ENCODE data around the gene PHOSPHO2. TPM values are rescaled to one million over a fixed set of nuclear protein-coding genes. Genes with fewer than 3 reads are reported as not detected.
A peak's percentile ranks its signal among the peaks of the same experiment; 100 is the strongest.

PHOSPHO2 gene
- total and polyA plus RNA-seq, 9 of the 15 experiments (the other 6 are each of a cell fraction or from before 2014, with no cell fraction given) = 7.8 to 19.1 (median 11.7) TPM

DNA sequence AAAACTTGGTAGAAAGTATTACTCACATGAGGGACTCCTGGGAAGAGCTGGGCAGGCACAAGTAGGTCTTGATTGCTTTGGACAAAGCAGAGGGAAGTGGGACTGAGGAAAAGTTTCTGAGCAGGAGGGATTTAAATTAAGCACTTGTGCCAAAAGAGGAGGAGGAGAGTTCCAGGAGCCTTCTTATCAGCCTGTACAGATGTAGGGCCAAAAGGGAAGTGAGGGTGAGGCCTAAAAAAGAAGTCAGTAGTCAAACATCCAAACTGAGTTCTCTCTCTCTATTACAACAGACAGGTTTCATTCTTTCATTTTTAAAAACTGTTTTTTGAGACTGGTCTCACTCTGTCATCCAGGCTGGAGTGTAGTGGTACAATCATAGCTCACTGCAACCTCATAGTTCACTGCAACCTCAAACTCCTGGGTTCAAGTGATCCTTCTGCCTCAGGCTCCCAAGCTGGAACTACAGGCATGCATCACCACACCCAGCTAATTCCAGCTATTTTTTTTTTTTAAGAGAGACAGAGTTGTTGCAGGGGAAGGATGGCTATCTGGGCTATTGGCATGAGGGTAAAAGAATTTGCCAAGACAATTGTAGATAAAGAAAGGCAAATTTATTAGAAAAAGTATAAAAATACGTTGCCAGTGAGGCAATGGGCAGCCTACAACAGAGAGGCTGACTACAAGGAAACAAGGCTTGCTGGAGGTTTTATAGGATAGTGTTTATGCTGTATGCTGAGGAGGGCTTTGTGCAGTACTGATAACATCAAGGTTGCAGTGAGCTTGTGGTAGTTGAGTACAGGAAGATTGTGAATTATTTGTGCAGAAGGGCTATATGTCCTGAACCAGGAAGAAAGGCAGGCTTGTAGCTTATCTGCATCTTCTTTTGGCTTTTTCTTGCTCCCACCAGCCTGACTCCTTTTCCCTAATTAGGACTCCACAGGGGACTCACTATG, 29.0 kb upstream of the PHOSPHO2 start (continued):
- TF ChIP-seq, protein P1, sequence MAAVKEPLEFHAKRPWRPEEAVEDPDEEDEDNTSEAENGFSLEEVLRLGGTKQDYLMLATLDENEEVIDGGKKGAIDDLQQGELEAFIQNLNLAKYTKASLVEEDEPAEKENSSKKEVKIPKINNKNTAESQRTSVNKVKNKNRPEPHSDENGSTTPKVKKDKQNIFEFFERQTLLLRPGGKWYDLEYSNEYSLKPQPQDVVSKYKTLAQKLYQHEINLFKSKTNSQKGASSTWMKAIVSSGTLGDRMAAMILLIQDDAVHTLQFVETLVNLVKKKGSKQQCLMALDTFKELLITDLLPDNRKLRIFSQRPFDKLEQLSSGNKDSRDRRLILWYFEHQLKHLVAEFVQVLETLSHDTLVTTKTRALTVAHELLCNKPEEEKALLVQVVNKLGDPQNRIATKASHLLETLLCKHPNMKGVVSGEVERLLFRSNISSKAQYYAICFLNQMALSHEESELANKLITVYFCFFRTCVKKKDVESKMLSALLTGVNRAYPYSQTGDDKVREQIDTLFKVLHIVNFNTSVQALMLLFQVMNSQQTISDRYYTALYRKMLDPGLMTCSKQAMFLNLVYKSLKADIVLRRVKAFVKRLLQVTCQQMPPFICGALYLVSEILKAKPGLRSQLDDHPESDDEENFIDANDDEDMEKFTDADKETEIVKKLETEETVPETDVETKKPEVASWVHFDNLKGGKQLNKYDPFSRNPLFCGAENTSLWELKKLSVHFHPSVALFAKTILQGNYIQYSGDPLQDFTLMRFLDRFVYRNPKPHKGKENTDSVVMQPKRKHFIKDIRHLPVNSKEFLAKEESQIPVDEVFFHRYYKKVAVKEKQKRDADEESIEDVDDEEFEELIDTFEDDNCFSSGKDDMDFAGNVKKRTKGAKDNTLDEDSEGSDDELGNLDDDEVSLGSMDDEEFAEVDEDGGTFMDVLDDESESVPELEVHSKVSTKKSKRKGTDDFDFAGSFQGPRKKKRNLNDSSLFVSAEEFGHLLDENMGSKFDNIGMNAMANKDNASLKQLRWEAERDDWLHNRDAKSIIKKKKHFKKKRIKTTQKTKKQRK (IDR thresholded peaks at IDR 0.05; ENCODE audit: borderline replicate concordance, low read depth, low read length) = no peak
- TF ChIP-seq ZNF143 (CRISPR knock-in tag; IDR thresholded peaks at IDR 0.05) (no peak), STAG1 (CRISPR knock-in tag; IDR thresholded peaks at IDR 0.05; ENCODE audit: borderline replicate concordance) (no peak), ZNF764 (CRISPR knock-in tag; IDR thresholded peaks at IDR 0.05; ENCODE audit: low read depth) (no peak), RHOXF2B (CRISPR knock-in tag; conservative IDR thresholded peaks at IDR 0.05) (no peak), ZNF507 (tag; conservative IDR thresholded peaks at IDR 0.05) (no peak), PCBP2 (IDR thresholded peaks at IDR 0.05; ENCODE audit: low read depth, low read length, poor library complexity, severe bottlenecking) (no peak), CHAMP1 (IDR thresholded peaks at IDR 0.05) (no peak; the same call in 1 of the 2 replicates), FOS (IDR thresholded peaks at IDR 0.05; ENCODE audit: extremely low read depth, insufficient read length) (no peak), ZNF696 (CRISPR knock-in tag; conservative IDR thresholded peaks at IDR 0.05) (no peak), GTF2A2 (tag; IDR thresholded peaks at IDR 0.05) (no peak), GABPB2 (CRISPR knock-in tag; conservative IDR thresholded peaks at IDR 0.05) (no peak), BCL6 (CRISPR knock-in tag; IDR thresholded peaks at IDR 0.05) (no peak), RBM34 (IDR thresholded peaks at IDR 0.05; ENCODE audit: borderline replicate concordance, insufficient read depth, low read length) (no peak), BRF1 (IDR thresholded peaks at IDR 0.05; ENCODE audit: borderline replicate concordance, extremely low read depth, insufficient read length) (no peak), NFE2 (IDR thresholded peaks at IDR 0.05; ENCODE audit: low read depth) (peak; percentile 33), ZNF445 (CRISPR knock-in tag; IDR thresholded peaks at IDR 0.05; ENCODE audit: low read depth) (no peak), TEAD2 (tag; IDR thresholded peaks at IDR 0.05) (no peak), ZNF780A (CRISPR knock-in tag; IDR thresholded peaks at IDR 0.05) (no peak), ZNF197 (CRISPR knock-in tag; IDR thresholded peaks at IDR 0.05; ENCODE audit: low read depth) (peak; percentile 70; the same call in 1 of the 2 replicates)
- TF ChIP-seq, protein P2, sequence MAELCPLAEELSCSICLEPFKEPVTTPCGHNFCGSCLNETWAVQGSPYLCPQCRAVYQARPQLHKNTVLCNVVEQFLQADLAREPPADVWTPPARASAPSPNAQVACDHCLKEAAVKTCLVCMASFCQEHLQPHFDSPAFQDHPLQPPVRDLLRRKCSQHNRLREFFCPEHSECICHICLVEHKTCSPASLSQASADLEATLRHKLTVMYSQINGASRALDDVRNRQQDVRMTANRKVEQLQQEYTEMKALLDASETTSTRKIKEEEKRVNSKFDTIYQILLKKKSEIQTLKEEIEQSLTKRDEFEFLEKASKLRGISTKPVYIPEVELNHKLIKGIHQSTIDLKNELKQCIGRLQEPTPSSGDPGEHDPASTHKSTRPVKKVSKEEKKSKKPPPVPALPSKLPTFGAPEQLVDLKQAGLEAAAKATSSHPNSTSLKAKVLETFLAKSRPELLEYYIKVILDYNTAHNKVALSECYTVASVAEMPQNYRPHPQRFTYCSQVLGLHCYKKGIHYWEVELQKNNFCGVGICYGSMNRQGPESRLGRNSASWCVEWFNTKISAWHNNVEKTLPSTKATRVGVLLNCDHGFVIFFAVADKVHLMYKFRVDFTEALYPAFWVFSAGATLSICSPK (IDR thresholded peaks at IDR 0.05; ENCODE audit: borderline replicate concordance) = 0 out of 2 replicates have a peak, but pooled peaks have one; percentile 33
